K562 (cell line): ENCODE data around the gene RNASEH2C. TPM values are rescaled to one million over a fixed set of nuclear protein-coding genes. Genes with fewer than 3 reads are reported as not detected.

ENCODE experiments used
- KHSRP ChIP-seq: fragments of 450-650 bp; IDR thresholded peaks from 2 replicates; pipeline ENCODE4 v1.6.1; 2017
- NFIC ChIP-seq: fragments of 450-650 bp; IDR thresholded peaks from 2 replicates; pipeline ENCODE4 v1.6.1; 2017; ENCODE audit warnings: mild to moderate bottlenecking, inconsistent platforms
- PHF20 ChIP-seq: fragments of 450-650 bp; IDR thresholded peaks from 2 replicates; pipeline ENCODE4 v1.6.1; 2018; ENCODE audit not compliant: partially characterized antibody
- RAD51 ChIP-seq: fragments of 450-650 bp; IDR thresholded peaks from 2 replicates; pipeline ENCODE4 v1.7.1; 2016; ENCODE audit warnings: low read depth, mild to moderate bottlenecking, borderline replicate concordance
- SLC30A9 ChIP-seq: fragments of 250-450 bp; sonication (Bioruptor Pico); IDR thresholded peaks from 2 replicates; pipeline ENCODE4 v1.8.0; 2022; ENCODE audit warnings: mild to moderate bottlenecking, moderate library complexity
- SREBF1 ChIP-seq: fragments of 150-350 bp; IDR thresholded peaks from 2 replicates; pipeline ENCODE4 v1.6.1; 2014; ENCODE audit warnings: antibody characterized with exemption, low read depth, low read length, borderline replicate concordance
- TEAD4 ChIP-seq, 2 experiments: sonication (generic) in 1 of 2; formaldehyde crosslinking in 1 of 2; IDR thresholded peaks; 2 replicates each; pipeline versions ENCODE4 v1.6.1 to v1.8.0; 2012 to 2022; ENCODE audit warnings: borderline replicate concordance in 1 of 2, inconsistent platforms in 1 of 2, low read length in 1 of 2, mild to moderate bottlenecking in 1 of 2, missing genetic modification reagents in 1 of 2
- TRIM25 ChIP-seq: fragments of 450-650 bp; IDR thresholded peaks from 2 replicates; pipeline ENCODE4 v1.7.0; 2016; ENCODE audit warnings: borderline replicate concordance
- ZNF184 ChIP-seq: sonication (generic); formaldehyde crosslinking; IDR thresholded peaks from 2 replicates; pipeline ENCODE4 v1.5.0; 2020; ENCODE audit warnings: missing genetic modification reagents
- ZNF449 ChIP-seq: fragments of 250-450 bp; sonication (Bioruptor Pico); IDR thresholded peaks from 2 replicates; pipeline ENCODE4 v1.8.0; 2022; ENCODE audit warnings: moderate library complexity, mild to moderate bottlenecking, inconsistent platforms
- polyA plus RNA-seq, 8 experiments: library from polyadenylated mRNA; depleted of rRNA in 4 of 8; stranded (reverse) in 5 of 8; unstranded in 3 of 8; fragments of >200 nt; fragmentation: Nextera tagmentation in 2 of 8; fragmentation: Illumina TruSeq in 1 of 8; extraction: Ambion mirVana in 2 of 8; extraction: Trizol in 1 of 8; gene quantifications; 2 replicates each; pipeline versions ENCODE4 v1.2.1 to v1.2.3, GENCODE V29; 2011 to 2014; ENCODE audit warnings: inconsistent platforms in 1 of 8, missing spikeins in 1 of 8
- total RNA-seq, 7 experiments: library from RNA; depleted of rRNA in 6 of 7; stranded (reverse); fragments of >200 nt in 6 of 7; fragmentation: Illumina TruSeq in 2 of 7; extraction: Trizol in 2 of 7; gene quantifications; 2 replicates each; pipeline versions ENCODE4 v1.2.1 to v1.2.3, GENCODE V29; 2011 to 2021; ENCODE audit warnings: low replicate concordance in 1 of 7
- TF ChIP-seq, protein P1 (sequence below), 3 experiments: fragments of 200-800 bp in 1 of 3; fragments of 250-450 bp in 1 of 3; fragments of 450-650 bp in 1 of 3; sonication (Bioruptor Pico) in 1 of 3; sonication (Bioruptor generic) in 1 of 3; formaldehyde crosslinking in 1 of 3; IDR thresholded peaks; 2 replicates each; pipeline versions ENCODE4 v1.6.1 to v1.8.0; 2016 to 2022; ENCODE audit warnings: mild to moderate bottlenecking in 2 of 3, missing genetic modification characterization in 2 of 3, missing compliant biosample characterization in 1 of 3, moderate library complexity in 1 of 3
- TF ChIP-seq, protein P2 (sequence below), 2 experiments: fragments of 450-650 bp in 1 of 2; IDR thresholded peaks; 2 replicates each; pipeline ENCODE4 v1.6.1; 2011 to 2017; ENCODE audit warnings: low read depth in 2 of 2, antibody characterized with exemption in 1 of 2, borderline replicate concordance in 1 of 2, low read length in 1 of 2, mild to moderate bottlenecking in 1 of 2, mixed read lengths in 1 of 2; ENCODE audit not compliant: control insufficient read depth in 1 of 2
- TF ChIP-seq, protein P3 (sequence below): fragments of 450-650 bp; IDR thresholded peaks from 2 replicates; pipeline ENCODE4 v1.6.1; 2016; ENCODE audit warnings: antibody characterized with exemption

The RNASEH2C gene
- total and polyA plus RNA-seq, 9 of the 15 experiments (the other 6 are each of a cell fraction or from before 2014, with no cell fraction given), result 5.4 to 78.2 (median 15.6) TPM

- TF ChIP-seq, protein P1, sequence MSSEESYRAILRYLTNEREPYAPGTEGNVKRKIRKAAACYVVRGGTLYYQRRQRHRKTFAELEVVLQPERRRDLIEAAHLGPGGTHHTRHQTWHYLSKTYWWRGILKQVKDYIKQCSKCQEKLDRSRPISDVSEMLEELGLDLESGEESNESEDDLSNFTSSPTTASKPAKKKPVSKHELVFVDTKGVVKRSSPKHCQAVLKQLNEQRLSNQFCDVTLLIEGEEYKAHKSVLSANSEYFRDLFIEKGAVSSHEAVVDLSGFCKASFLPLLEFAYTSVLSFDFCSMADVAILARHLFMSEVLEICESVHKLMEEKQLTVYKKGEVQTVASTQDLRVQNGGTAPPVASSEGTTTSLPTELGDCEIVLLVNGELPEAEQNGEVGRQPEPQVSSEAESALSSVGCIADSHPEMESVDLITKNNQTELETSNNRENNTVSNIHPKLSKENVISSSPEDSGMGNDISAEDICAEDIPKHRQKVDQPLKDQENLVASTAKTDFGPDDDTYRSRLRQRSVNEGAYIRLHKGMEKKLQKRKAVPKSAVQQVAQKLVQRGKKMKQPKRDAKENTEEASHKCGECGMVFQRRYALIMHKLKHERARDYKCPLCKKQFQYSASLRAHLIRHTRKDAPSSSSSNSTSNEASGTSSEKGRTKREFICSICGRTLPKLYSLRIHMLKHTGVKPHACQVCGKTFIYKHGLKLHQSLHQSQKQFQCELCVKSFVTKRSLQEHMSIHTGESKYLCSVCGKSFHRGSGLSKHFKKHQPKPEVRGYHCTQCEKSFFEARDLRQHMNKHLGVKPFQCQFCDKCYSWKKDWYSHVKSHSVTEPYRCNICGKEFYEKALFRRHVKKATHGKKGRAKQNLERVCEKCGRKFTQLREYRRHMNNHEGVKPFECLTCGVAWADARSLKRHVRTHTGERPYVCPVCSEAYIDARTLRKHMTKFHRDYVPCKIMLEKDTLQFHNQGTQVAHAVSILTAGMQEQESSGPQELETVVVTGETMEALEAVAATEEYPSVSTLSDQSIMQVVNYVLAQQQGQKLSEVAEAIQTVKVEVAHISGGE (CRISPR knock-in tag; IDR thresholded peaks at IDR 0.05), result peak in 2 of 3 experiments; percentile 71 to 92; a peak in 4 of 6 replicates
- TF ChIP-seq PHF20 (peak; percentile 100), RAD51 (peak; percentile 100), TEAD4 (IDR thresholded peaks at IDR 0.05; ENCODE audit: low read length) (peak; percentile 39), TEAD4 (CRISPR knock-in tag; IDR thresholded peaks at IDR 0.05; ENCODE audit: borderline replicate concordance) (no peak), TRIM25 (no peak; the same call in 1 of the 2 replicates), ZNF449 (peak; percentile 72; the same call in 1 of the 2 replicates), ZNF184 (CRISPR knock-in tag) (no peak), SLC30A9 (CRISPR knock-in tag) (no peak), NFIC (peak; percentile 50), KHSRP (peak; percentile 66), SREBF1 (peak; percentile 86)
- TF ChIP-seq, protein P2, sequence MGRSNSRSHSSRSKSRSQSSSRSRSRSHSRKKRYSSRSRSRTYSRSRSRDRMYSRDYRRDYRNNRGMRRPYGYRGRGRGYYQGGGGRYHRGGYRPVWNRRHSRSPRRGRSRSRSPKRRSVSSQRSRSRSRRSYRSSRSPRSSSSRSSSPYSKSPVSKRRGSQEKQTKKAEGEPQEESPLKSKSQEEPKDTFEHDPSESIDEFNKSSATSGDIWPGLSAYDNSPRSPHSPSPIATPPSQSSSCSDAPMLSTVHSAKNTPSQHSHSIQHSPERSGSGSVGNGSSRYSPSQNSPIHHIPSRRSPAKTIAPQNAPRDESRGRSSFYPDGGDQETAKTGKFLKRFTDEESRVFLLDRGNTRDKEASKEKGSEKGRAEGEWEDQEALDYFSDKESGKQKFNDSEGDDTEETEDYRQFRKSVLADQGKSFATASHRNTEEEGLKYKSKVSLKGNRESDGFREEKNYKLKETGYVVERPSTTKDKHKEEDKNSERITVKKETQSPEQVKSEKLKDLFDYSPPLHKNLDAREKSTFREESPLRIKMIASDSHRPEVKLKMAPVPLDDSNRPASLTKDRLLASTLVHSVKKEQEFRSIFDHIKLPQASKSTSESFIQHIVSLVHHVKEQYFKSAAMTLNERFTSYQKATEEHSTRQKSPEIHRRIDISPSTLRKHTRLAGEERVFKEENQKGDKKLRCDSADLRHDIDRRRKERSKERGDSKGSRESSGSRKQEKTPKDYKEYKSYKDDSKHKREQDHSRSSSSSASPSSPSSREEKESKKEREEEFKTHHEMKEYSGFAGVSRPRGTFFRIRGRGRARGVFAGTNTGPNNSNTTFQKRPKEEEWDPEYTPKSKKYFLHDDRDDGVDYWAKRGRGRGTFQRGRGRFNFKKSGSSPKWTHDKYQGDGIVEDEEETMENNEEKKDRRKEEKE (IDR thresholded peaks at IDR 0.05; ENCODE audit: borderline replicate concordance in 1 of 2, control insufficient read depth in 1 of 2, low read depth in 2 of 2, low read length in 1 of 2), result 0 out of 4 replicates have a peak, but pooled peaks of 1 of the 2 experiments have one; percentile 68
- TF ChIP-seq, protein P3, sequence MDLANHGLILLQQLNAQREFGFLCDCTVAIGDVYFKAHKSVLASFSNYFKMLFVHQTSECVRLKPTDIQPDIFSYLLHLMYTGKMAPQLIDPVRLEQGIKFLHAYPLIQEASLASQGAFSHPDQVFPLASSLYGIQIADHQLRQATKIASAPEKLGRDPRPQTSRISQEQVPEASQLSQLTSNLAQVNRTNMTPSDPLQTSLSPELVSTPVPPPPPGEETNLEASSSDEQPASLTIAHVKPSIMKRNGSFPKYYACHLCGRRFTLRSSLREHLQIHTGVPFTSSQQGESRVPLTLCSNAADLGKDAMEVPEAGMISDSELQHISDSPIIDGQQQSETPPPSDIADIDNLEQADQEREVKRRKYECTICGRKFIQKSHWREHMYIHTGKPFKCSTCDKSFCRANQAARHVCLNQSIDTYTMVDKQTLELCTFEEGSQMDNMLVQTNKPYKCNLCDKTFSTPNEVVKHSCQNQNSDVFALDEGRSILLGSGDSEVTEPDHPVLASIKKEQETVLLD, result peak; percentile 73; the same call in 1 of the 2 replicates
Measured at GRCh38 chr11:65711785-65712632, 8.6 kb downstream of the RNASEH2C start, which contains the start of gene KAT5 (continued).
